DOHH2 (cell line): ENCODE results near the gene SCN5A.

Source experiments
- EZH2phosphoT487 ChIP-seq: fragments of 200-600 bp; sonication (generic); IDR thresholded peaks from 2 replicates; pipeline ENCODE4 v1.6.1; 2017; ENCODE audit warnings: borderline replicate concordance, mild to moderate bottlenecking, antibody characterized with exemption, low read length, moderate library complexity, mixed read lengths
- TF ChIP-seq, protein P1 (sequence below): fragments of 200-600 bp; sonication (generic); IDR thresholded peaks from one replicate; pipeline ENCODE4 v1.5.1; 2014; ENCODE audit warnings: antibody characterized with exemption, mild to moderate bottlenecking, low read depth, low read length; ENCODE audit not compliant: poor library complexity, severe bottlenecking

DNA sequence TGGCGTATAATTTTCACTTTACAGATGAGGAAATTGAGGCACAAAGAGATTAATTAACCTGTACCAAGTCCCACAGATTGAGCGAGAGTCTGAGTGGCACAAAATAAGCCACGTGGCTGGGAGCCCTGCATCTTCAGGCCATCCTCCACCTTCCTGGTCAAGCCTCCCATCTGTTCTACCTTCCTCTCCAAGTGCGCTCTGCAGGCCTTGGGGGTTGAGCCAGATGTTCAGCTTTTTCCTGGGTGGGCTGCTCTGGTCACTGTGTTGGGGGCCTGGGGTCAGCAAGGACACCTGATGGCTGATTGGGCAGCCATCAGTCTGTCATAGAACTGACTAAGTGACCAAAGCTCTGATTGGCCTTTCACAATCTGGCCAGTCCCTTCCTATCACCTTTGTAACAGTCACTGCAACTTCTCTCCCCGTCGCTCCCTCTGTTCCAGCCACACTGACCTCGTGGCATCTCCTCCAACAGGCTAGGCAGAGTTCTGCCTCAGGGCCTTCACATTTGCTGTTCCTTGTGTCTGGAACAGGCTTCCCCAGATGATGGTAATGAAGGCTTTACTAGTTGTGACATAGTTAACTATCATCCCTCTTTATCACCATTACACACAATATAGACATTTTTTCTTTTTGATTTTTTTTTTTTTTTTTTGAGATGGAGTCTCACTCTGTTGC, 46.8 kb downstream of the SCN5A start:
- TF ChIP-seq, protein P1, sequence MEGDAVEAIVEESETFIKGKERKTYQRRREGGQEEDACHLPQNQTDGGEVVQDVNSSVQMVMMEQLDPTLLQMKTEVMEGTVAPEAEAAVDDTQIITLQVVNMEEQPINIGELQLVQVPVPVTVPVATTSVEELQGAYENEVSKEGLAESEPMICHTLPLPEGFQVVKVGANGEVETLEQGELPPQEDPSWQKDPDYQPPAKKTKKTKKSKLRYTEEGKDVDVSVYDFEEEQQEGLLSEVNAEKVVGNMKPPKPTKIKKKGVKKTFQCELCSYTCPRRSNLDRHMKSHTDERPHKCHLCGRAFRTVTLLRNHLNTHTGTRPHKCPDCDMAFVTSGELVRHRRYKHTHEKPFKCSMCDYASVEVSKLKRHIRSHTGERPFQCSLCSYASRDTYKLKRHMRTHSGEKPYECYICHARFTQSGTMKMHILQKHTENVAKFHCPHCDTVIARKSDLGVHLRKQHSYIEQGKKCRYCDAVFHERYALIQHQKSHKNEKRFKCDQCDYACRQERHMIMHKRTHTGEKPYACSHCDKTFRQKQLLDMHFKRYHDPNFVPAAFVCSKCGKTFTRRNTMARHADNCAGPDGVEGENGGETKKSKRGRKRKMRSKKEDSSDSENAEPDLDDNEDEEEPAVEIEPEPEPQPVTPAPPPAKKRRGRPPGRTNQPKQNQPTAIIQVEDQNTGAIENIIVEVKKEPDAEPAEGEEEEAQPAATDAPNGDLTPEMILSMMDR = no peak
- no peak for TF ChIP-seq EZH2phosphoT487
